HG02763 (cell line): ENCODE measurements around the gene UBE2V1.
"Not testable (repeated sequence)": the region's sequence is repeated elsewhere in the genome, so short reads cannot be mapped to it uniquely, and the experiment has no call there.

ENCODE experiments used
- ATAC-seq: cut with Tn5 transposase; IDR thresholded peaks from one replicate; pipeline ENCODE4 v1.9.1; 2021; ENCODE audit warnings: mild to moderate bottlenecking, moderate library complexity; ENCODE audit not compliant: unreplicated experiment

UBE2V1 gene

DNA sequence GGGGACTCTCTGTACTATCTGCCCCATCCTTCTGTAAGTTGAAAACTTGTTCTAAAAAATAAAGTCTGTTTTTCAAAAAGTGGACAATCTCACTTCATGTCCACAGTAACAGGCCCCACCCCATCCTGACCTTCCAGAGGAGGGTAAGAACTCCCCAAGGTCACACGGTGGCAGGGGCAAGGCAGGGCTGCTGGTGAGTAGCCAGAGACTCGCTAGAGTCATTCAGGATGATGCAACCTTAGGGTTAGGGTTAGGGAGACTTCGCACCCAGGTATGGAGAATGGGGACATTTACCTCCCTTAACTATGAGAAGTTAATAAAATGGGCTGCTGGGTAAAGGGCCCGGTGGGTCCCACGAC is 25.1 kb upstream of the UBE2V1 start:
- no peak for ATAC-seq

DNA sequence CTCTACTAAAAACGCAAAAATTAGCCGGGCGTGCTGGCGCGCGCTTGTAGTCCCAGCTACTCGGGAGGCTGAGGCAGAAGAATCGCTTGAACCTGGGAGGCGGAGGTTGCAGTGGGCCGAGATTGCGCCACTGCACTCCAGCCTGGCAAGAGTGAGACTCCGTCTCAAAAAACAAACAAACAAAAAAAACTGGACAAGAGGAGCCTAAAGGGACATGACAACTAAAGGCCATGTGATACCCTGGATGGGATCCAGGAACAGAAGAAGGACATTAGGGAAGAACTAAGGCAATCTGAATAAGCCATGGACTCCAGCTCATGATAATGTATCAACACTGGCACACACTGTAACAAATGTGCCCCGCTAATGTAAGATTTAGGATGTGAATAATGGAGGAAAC is 24.8 kb upstream of the UBE2V1 start:
- not testable (repeated sequence) for ATAC-seq

DNA sequence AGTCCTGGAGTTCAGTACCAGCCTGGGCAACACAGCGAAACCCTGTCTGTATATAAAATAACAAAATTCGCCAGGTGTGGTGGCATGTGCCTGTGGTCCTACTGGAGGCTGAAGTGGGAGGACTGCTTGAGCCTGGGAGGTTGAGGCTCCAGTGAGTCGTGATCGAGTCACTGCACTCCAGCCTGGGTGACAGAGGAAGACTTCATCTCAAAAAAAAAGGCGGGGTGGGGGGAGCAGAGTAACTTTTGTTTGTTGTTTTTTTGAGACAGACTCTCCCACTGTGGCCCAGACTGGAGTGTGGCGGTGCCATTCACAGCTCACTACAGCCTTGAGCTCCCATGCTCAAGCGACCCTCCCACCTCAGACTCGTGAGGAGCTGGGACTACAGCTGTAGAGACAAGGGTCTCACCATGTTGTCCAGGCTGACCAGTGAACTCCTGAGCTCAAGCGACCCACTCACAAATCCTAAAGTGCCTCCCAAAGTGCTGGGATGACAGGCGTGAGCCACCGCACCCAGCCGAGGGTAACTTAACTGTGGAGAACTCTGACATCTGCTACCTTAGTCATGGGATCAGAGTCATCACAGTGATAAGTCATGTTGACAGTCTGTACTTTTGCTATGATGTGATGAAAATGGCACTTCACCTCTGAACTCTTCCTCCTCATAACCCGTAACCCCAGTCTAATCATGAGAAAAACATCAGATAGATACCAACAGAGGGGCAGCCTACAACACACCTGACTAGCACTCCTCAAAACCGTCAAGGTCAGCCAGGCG is 24.1 kb upstream of the UBE2V1 start:
- no peak for ATAC-seq

DNA sequence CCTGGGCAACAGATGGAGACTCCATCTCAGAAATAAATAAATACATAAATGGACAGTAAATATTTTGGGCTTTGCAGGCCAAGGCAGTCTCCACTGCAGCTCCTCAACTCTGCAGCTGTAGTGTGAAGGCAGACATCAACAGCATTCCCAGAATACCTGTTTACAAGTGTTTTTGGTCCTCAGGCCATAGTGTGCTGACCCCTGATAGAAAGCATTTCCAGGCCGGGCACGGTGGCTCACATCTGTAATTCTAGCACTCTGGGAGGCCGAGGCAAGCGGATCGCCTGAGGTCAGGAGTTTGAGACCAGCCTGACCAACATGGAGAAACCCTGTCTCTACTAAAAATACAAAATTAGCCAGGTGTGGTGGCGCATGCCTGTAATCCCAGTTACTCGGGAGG is 22.2 kb upstream of the UBE2V1 start:
- not testable (repeated sequence) for ATAC-seq

DNA sequence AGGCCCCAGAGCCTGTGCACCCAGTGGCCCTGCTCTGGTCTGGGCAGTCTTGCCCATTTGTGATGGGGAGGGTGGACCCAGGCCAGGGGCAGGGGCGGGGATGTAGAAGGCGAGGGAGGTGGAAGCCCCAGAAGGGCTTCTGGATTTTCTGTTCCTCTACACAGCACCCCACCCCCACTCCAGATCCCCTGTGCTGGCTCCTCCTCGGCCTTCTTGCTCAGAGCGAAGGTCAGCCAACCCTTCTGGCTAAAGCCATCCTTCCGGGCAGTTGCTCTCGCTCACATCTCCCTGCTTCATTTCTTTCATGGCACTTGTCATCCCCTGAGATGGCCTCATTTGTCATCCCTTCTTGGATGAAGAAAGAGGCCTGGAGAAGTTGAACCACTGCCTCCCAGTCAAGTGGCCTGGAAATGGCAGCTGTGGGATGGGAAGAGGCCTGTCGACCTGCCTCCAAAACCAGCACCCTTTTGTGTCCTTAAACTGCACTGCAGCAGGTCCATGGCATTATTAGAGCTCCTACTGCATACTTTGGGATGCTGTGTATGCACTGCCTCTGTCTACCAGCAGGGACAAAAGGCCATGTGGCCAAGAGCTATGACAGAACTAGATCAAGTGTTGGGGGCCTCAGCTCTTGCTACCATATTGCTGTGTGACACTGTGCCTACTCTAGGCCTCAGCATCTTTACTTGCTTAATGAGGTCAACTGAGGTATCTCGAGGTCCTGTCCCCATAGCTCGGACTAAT is 20.7 kb upstream of the UBE2V1 start:
- no peak for ATAC-seq

DNA sequence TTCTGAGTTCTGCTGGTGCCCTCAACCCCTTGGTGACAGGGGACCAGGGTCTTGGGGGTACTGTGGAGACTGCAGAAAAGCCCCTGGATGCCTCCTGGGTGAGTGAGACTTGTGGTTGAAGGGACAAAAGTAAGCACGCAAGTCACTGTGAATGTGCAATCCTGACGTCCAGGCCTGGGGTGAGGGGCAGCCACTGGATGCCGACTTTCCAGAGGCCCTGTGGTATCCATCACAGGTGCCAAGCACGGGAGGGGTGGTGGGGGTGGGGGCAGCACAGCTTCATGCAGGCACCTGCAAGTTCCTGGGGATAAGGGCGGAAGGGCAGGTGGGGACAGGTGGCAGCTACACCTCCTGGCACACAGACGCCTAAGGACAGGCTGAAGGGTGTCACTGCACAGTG is 20.1 kb upstream of the UBE2V1 start:
- ATAC-seq = no peak

DNA sequence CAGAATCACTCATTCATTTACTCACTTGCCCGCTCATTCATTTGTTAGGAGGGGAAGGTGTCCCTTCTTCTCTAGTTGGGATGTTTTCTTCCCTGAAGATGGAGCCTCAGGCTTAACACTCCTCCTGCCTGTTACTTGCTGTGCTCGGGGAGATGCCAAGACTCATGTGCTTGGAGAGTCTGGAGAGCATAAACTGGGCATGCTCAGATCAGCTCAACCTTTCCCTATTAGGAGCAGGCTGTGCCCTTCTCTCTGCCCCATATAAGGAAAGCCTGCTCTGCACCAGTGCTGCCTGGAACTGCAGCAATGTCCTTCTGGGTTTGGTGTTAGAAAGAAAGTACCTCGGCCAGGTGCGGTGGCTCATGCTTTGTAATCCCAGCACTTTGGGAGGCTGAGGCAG is 18.0 kb upstream of the UBE2V1 start:
- no peak for ATAC-seq

DNA sequence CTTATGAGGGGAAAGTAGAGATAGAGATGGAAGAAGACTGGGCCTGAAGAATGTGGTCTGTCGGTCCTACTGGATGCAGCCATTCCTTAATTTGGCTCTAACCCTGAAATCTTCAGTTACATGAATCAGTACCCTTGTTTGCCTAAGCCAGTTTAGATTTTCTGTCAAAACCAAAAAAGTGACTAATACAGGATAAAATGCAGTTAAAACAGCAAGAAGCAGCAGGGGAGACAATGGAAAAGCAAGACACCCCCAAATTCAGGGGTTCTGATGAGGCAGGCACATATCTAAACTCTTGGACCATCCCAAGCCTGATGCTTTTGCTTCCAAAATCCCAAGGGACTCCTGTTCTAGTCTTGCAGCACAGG is 17.4 kb upstream of the UBE2V1 start:
- no peak for ATAC-seq

DNA sequence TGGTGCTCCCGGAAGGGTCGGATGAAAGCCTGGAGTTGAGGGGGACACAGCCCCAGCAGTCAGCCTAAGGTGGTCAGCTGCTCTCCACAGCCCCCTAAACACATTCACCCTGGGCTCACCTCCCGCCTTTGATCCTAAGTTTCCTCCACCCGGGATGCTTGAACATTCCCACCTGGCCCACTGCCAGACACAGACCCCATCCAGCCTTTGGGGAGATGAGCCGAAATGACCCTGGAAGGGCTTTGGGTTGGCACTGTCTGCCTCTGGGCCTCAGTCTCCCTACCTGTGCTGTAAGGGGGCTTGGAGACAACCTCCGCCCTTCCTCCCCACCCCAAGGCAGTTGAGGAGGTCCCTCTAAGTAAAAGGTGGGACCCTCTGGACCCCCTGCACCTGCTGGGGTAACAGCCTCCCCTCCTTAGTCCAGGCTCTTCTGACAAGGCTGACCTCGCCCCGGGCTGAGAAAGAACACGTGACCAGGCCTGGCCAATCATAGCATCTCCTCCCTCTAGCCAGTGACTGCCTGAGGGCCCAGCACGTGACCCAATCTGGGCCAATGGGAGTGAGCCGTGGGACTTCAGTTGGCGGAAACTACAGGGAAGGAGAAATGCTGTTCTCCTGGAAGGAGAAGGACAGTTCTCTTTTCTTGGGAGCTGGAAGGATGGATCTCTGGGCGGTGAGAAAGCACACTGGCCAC is 16.9 kb upstream of the UBE2V1 start:
- ATAC-seq = no peak

DNA sequence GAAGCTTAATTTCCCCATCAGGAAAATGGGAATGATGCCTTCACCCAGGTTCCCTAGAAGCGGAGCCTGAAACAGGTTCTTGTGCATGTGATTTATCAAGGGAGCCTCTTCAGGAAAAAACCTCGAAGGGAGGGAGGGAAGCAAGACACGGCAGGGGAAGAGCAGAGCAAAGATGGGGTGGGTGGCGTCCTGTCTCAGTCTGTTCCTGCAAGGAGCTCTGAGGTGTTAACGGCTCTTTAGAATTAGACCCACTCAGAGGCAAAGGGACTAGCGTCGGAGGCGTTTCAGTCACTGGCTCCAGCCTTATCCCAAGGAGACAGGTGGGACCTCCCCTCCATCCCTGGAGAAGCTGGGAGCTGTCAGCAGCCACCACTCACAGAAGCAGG is 15.6 kb upstream of the UBE2V1 start:
- no peak for ATAC-seq

DNA sequence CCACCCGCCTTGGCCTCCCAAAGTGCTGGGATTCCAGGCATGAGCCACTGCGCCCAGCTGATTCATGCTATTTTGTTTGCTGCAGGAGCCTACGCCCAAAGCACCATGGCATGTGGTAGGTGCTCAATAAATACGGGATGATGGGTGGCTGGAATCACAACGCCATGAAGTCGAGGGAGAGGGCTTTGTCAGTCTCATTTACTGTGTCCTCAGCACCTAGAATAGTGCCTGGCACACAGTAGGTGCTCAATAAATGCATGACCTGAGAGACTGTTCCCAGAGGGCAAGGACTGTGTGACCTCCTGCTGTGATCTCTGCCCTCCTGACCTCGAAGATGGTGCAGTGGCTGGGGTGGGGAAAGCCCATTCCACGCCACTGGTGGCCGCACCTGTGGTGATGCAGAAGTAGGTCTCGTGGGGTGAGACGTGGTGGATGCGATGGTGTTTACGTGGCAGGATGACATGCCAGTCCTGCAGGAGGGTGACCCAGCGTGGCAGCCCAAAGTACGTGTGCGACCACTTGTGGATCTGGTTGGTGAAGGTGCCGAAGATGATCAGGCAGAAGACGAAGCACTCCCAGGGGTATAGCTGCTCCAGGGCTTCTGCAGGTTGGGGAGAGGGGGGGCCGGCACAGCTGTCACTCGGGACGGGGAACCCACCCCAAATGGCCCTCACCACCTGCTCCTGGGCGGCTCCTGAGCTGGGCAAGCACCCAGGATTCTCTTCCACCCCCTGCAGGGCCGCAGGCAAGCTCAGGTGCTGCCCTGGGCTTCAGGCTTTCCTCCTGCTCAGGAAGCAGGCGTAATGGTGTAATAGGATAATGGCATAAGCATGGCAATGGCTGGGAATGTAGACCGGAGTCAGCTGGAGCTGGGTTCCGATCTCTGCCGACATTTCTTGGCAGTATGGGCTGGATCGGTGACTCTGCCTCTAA is 14.9 kb upstream of the UBE2V1 start:
- no peak for ATAC-seq

DNA sequence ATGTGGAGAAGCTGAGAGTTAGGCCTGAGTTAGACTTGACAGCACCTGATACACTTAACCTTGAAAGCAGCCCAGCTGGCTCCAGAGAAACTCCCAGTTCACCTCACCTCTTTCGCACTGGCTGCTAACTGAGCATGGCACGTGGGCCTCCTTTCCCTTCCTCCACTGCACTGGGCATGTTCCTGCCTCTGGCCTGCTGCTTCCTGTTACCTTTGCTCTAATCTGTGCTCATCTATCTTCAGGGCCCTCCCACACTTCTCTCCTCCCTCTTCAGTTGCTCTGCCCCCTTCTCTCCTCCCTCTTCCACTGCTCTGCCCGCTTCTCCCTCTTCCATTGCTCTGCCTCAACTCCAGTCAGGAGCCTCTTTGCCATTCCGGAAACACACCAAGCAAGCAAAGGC is 13.7 kb upstream of the UBE2V1 start:
- no peak for ATAC-seq

DNA sequence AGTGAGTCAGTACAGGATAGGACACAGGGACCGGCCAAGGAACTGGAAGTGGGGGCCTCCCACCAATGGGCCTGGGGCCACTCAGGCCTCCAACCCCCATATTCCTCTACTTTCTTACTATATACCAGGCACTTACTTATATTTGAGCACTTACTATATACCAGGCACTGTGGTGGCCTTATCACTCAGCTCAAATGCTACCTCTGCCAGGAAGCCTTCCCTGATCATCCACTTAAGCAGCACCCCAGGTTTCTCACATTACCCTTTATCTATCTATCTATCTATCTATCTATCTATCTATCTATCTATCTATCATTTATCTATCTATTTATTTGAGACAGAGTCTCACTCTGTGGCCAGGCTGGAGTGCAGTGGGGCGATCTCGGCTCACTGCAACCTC is 12.3 kb upstream of the UBE2V1 start:
- no peak for ATAC-seq

DNA sequence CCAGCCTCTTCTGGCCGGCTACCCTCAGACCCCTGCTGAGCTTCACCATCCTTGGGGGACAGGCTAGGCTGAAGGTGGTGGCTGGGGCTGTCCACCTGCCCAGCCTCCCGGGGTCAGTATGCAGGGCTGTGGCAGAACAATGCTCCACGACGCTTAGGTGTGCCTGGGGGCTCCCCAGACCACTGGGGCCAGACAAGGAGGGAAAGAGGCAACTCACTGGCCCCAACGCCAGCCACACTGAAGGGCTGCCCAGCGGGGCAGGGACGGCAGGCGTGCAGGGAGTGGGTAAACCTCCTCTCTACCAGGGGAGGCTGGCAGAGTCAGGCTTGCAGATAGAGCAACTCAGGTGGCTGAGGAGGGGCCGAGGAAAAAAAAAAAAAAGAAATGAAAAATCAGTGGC is 11.5 kb upstream of the UBE2V1 start:
- no peak for ATAC-seq

DNA sequence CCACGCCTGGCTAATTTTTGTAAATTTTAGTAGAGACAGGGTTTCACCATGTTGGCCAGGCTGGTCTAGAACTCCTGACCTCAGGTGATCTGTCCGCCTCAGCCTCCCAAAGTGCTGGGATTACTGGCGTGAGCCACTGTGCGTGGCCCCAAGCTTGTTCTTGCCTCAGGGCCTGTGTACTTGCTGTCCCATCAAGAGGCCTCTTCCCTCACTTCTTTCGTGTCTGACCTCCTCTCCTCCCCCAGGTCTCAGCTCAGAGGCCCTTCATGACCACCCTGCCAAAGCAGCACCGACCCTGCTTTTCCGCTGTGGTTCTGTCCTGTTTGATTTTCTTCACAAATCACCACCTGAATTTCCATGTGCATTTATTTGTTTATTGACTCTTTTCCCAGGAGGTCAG is 10.5 kb upstream of the UBE2V1 start:
- ATAC-seq = no peak

DNA sequence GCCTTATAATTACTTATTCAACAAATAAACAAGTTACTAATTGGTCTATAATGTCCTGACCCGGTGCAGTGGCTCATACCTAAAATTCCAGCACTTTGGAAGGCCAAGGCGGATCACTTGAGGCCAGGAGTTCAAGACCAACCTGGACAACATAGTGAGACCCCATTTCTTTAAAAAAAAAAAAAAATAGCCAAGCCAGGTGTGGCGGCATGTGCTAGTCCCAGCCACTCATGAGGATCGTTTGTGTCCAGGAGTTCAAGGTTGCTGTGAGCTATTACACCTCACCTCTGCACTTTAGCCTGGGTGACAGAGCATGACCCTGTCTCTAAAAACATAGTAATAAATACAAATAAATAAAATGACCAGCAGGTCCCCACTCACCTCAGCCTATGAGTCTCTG is 9.8 kb upstream of the UBE2V1 start:
- ATAC-seq = no peak

DNA sequence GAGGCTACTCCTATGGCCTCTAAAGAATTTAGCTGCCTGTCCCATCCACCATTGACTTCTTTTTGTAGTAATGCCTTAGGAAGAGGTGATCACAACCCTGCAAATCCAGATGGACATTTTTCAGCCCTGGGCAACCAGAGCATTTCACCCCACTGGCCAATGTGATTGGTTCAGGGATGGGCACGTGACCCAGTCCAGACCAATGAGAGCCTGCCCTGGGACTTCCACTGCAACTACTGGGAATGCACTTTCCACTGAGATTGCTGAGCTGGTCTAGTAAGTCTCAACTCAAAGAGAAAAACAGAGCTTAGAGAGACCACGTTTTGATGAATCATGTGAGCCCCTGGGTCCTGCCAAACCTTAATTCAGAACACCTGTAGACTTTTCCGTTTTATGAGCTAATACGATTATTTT is 8.9 kb upstream of the UBE2V1 start:
- ATAC-seq = no peak

DNA sequence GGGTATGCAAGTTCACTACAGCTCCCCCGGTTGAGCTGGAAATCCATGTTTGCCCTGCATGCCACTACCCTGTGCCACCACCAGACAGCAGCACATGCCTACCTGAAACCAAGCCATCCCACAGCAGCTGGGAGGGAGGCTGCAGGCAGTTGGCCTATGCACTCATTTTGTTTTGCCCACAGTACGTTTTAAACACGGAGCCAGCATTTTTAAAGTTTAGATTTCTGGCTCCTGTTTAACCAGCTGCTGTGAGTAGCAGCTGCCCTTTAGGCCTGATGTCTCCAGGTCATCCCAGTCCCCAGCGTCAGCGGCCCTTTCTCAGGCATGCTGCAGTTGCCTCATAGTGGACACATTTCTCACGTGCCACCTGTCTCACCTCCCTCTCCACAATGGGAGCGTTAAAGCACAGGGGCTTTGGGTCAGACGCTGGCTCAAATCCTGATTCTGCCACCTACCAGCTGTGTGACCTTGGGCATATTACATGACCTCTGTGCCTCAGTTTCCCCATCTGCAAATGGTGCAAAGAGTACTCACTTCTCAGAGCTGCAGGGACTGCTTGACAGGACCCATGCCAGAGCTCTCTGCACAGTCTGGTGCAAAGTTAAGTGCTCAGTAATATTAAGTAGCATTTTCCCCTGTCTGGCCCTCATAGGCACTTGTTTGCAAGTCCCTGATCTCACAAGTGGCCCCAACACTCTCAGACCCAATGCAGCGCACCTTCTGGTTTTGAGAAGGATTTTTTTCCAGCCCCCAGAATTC is 8.2 kb upstream of the UBE2V1 start:
- no peak for ATAC-seq

DNA sequence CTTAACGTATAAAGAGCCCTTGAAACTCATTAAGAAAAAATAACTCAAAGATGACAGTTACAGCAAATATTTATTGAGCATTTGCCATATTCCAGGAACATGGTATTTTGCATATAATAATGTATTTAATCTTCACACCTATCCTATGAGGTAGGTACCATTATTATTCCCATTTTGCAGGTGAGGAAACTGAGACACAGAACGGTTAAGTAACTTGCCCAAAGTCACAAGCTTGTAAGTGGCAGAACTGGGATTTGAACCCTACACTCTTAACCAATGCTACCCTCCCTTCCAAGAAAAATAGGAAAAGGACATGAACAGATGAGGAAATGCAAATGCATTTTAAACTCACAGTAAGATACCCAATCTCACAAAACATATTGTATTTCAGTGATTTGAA is 5.3 kb upstream of the UBE2V1 start:
- ATAC-seq = no peak

DNA sequence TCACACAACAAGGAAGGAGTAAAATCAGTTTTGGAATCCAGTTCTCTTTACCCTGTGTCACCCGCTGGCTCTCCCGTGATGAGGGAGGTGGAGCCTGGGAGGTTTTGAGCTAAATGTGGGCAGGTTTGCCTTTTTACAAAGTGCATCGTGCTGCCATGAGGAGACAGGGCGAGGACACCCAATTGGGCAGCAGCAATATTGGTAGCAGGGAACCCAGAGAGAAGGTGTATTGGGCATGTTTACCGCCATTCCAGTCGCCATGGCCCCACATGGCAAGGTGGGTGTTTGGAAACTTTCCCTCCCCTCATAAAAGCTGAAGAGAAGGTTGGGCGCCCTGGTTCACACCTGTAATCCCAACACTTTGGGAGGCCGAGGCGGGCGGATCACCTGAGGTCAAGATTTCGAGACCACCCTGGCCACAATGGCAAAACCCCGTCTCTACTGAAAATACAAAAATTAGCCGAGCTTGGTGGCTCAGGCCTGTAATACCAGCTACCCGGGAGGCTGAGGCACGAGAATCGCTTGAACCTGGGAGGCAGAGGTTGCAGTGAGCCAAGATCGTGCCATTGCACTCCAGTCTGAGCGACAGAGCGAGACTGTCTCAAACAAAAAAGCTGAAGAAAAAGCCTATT is 3.5 kb upstream of the UBE2V1 start:
- ATAC-seq = no peak
